HepG2 (cell line): ENCODE data around the gene ANKRD6. TPM values are rescaled to one million over a fixed set of nuclear protein-coding genes. Genes with fewer than 3 reads are reported as not detected.

Experiments used
- ATAC-seq: fragments of 200-7000 bp; cut with Tn5 transposase; 3 replicates; pipeline ENCODE4 v1.9.1; 2020; ENCODE audit warnings: mild to moderate bottlenecking, moderate library complexity
- BruUV-seq: library from RNA; stranded (reverse); fragments of 400-500 nt; replicated peaks from 2 replicates; lab custom pipeline; 2021; lab: Mats Ljungman, UMichigan
- CTCF ChIA-PET: fragments of 300-600 bp; formaldehyde crosslinking; extraction: SDS; loops from one replicate; lab custom pipeline; 2021; ENCODE audit warnings: low total read pairs, inconsistent platforms, low intra/inter-chr PET ratio; lab: Yijun Ruan, JAX
- POLR2A ChIA-PET: fragments of 350-600 bp; sonication (Branson Sonifier 250); formaldehyde crosslinking; loops from one replicate; lab custom pipeline; 2020; ENCODE audit warnings: antibody characterized with exemption, inconsistent platforms; lab: Yijun Ruan, JAX
- DNase-seq: peaks from one replicate; pipeline ENCODE4 v3.0.0-alpha.2; 2015; ENCODE audit warnings: low spot score
- FAIRE-seq: peaks from 3 replicates; lab custom pipeline; 2011; peaks lifted over from hg19 to GRCh38; lab: Jason Lieb, UNC
- H2AFZ ChIP-seq: one replicate; pipeline ENCODE4 v1.6.1; 2011; ENCODE audit warnings: low read length, inconsistent platforms
- H3K27ac ChIP-seq: fragments of 300-600 bp; 3 replicates; pipeline ENCODE4 v1.8.0; 2011; ENCODE audit warnings: mixed run types, mild to moderate bottlenecking, mixed read lengths, low read length, inconsistent platforms; ENCODE audit not compliant: insufficient read depth; ENCODE audit errors: extremely low read length
- H3K27me3 ChIP-seq, 2 experiments: fragments of 200-600 bp in 1 of 2; 2 replicates in 1 of 2; 3 replicates in 1 of 2; pipeline versions ENCODE4 v1.6.0 to v1.8.0; 2011; ENCODE audit warnings: low read length in 2 of 2, mild to moderate bottlenecking in 2 of 2, moderate library complexity in 2 of 2, inconsistent platforms in 1 of 2; ENCODE audit not compliant: insufficient read depth in 2 of 2, control insufficient read depth in 1 of 2
- H3K36me3 ChIP-seq, 2 experiments: fragments of 200-600 bp in 1 of 2; replicated peaks in 1 of 2; 2 replicates in 1 of 2; 3 replicates in 1 of 2; pipeline versions ENCODE4 v1.5.1 to v1.8.0; 2011; ENCODE audit warnings: low read length in 2 of 2, inconsistent platforms in 1 of 2; ENCODE audit not compliant: insufficient read depth in 2 of 2, control insufficient read depth in 1 of 2
- H3K4me1 ChIP-seq: 2 replicates; pipeline ENCODE4 v1.5.1; 2012; ENCODE audit warnings: low read length, inconsistent platforms; ENCODE audit not compliant: insufficient read depth
- H3K4me2 ChIP-seq: 2 replicates; pipeline ENCODE4 v1.6.0; 2011; ENCODE audit warnings: low read depth, low read length, inconsistent platforms
- H3K4me3 ChIP-seq, 3 experiments: fragments of 200-600 bp in 1 of 3; sonication (generic), shearing (Covaris generic) in 1 of 3; replicated peaks in 1 of 3; 2 replicates each; pipeline ENCODE4 v1.5.1; 2011 to 2016; ENCODE audit warnings: low read length in 3 of 3, inconsistent platforms in 2 of 3, low read depth in 2 of 3, mild to moderate bottlenecking in 2 of 3, control low read depth in 1 of 3, mixed read lengths in 1 of 3; ENCODE audit not compliant: insufficient read depth in 1 of 3
- H3K79me2 ChIP-seq: one replicate; pipeline ENCODE4 v1.6.1; 2011; ENCODE audit warnings: low read length, inconsistent platforms; ENCODE audit not compliant: insufficient read depth
- H3K9ac ChIP-seq: 2 replicates; pipeline ENCODE4 v1.6.0; 2011; ENCODE audit warnings: mild to moderate bottlenecking, low read depth, low read length, inconsistent platforms; ENCODE audit not compliant: insufficient read depth
- H3K9me3 ChIP-seq: 2 replicates; pipeline ENCODE4 v1.5.1; 2012; ENCODE audit warnings: mild to moderate bottlenecking, low read length
- H4K20me1 ChIP-seq: 2 replicates; pipeline ENCODE4 v1.6.0; 2011; ENCODE audit warnings: inconsistent platforms, mild to moderate bottlenecking, low read length, moderate library complexity; ENCODE audit not compliant: insufficient read depth
- CENPBD1 ChIP-seq: sonication (generic); formaldehyde crosslinking; IDR thresholded peaks from 2 replicates; pipeline ENCODE4 v1.8.0; 2022; ENCODE audit warnings: missing genetic modification reagents, low read depth, mild to moderate bottlenecking, borderline replicate concordance
- ZNF256 ChIP-seq: sonication (generic); formaldehyde crosslinking; conservative IDR thresholded peaks from 2 replicates; pipeline ENCODE4 v1.4.0; 2020; ENCODE audit warnings: missing genetic modification reagents
- ZNF775 ChIP-seq: sonication (generic); formaldehyde crosslinking; IDR thresholded peaks from 2 replicates; pipeline ENCODE4 v1.4.0; 2020; ENCODE audit warnings: missing genetic modification reagents, mild to moderate bottlenecking, moderate library complexity, borderline replicate concordance
- WGBS: methylation state at CpG from one replicate; pipeline ENCODE4 v1.1.6; 2017; ENCODE audit warnings: low lambda C conversion rate; 5-methylcytosine and 5-hydroxymethylcytosine counted together
- in situ Hi-C: cut with HindIII; loops from 2 replicates; pipeline ENCODE4 v1.10.0; 2017; ENCODE audit warnings: low pct_unique_long_range_greater_than_20kb; ENCODE audit not compliant: extremely low pct_ligation_motif_present
- intact Hi-C: fragments of 100-400 bp; cut with micrococcal nuclease; formaldehyde crosslinking; loops from one replicate; pipeline ENCODE4 v1.10.0; 2022; ENCODE audit not compliant: unreplicated experiment
- polyA plus RNA-seq, 8 experiments: library from polyadenylated mRNA; depleted of rRNA in 3 of 8; stranded (reverse) in 7 of 8; unstranded in 1 of 8; fragments of >200 nt; fragmentation: Illumina TruSeq in 4 of 8; extraction: Trizol in 4 of 8; gene quantifications; 2 replicates each; pipeline versions ENCODE4 v1.2.1 to v1.2.3, GENCODE V29; 2011 to 2016; ENCODE audit warnings: low read depth in 4 of 8, missing spikeins in 1 of 8, mixed read lengths in 1 of 8; ENCODE audit not compliant: insufficient read depth in 1 of 8
- small RNA-seq, 3 experiments: library from RNA; depleted of rRNA; stranded (forward); fragments of <200 nt; gene quantifications; one replicate each; pipeline ENCODE3, GENCODE V24; 2012; ENCODE audit warnings: low read depth in 2 of 3, low replicate concordance in 1 of 3; ENCODE audit not compliant: insufficient read length in 3 of 3, insufficient read depth in 2 of 3
- total RNA-seq, 5 experiments: library from RNA; depleted of rRNA; stranded (reverse); fragments of >200 nt; fragmentation: Illumina TruSeq; extraction: Trizol; gene quantifications; 2 replicates each; pipeline ENCODE4 v1.2.3, GENCODE V29; 2016; ENCODE audit warnings: low read depth in 1 of 5
- TF ChIP-seq, protein P1 (sequence below): sonication (generic); formaldehyde crosslinking; IDR thresholded peaks from 2 replicates; pipeline ENCODE4 v1.5.1; 2020; ENCODE audit warnings: mild to moderate bottlenecking, missing genetic modification reagents, moderate library complexity

ANKRD6 gene
- total and polyA plus RNA-seq, 2 of the 13 experiments (the other 11 are each of a cell fraction or from before 2014, with no cell fraction given) = 0.18 to 0.36 TPM

GRCh38 chr6:89681983-89682564 is 249.1 kb downstream of the ANKRD6 start (continued):
- TF ChIP-seq, protein P1, sequence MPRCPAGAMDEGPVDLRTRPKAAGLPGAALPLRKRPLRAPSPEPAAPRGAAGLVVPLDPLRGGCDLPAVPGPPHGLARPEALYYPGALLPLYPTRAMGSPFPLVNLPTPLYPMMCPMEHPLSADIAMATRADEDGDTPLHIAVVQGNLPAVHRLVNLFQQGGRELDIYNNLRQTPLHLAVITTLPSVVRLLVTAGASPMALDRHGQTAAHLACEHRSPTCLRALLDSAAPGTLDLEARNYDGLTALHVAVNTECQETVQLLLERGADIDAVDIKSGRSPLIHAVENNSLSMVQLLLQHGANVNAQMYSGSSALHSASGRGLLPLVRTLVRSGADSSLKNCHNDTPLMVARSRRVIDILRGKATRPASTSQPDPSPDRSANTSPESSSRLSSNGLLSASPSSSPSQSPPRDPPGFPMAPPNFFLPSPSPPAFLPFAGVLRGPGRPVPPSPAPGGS = no peak

- no TSS peak for BruUV-seq
- FAIRE-seq (no peak), ATAC-seq (no peak), DNase-seq (no peak)
- TF ChIP-seq ZNF775 (CRISPR knock-in tag) (no peak), CENPBD1 (no peak), ZNF256 (no peak)
- WGBS = 100% methylated on average over 1 of the region's 1 CpG
- H3K79me2 ChIP-seq = no peaks in the 10 kb centered on the region
- in situ Hi-C loops = no loop called here
- no peaks in the 10 kb centered on the region for H3K27me3 ChIP-seq
- intact Hi-C loops = no loop called here
- H3K4me3 ChIP-seq = no peak overlapping the region
- H4K20me1 ChIP-seq = no peaks in the 10 kb centered on the region
- ChIA-PET CTCF (no interaction called here), POLR2A (no interaction called here)
- no peak overlapping the region for H2AFZ ChIP-seq
- H3K4me1 ChIP-seq = no peaks in the 10 kb centered on the region
- no peaks in the 10 kb centered on the region for H3K9me3 ChIP-seq
- H3K4me2 ChIP-seq = no peak overlapping the region
- peaks cover 46 to 85% of the 10 kb centered on the region in 2 experiments for H3K36me3 ChIP-seq
- no peak overlapping the region for H3K27ac ChIP-seq
- H3K9ac ChIP-seq = no peak overlapping the region
These were observed 250.0 kb downstream of the ANKRD6 start for GRCh38 chr6:89682991-89683390.

Small RNA genes within 50 kb of the gene (small RNA-seq; reads per million reads assigned to genes)
- 0 reads per million in 3 experiments for gene RN7SL11P

Other genes starting within 250 kb of the ANKRD6 start
- not detected in 2 replicates for gene GABRR1, start 215.8 kb upstream of the ANKRD6 start, total RNA-seq (2016; rRNA removed; fragmentation: Illumina TruSeq; extraction: Trizol)
- not detected in 2 replicates for gene GABRR1, start 215.8 kb upstream of the ANKRD6 start, polyA plus RNA-seq (2011; rRNA removed)
- not detected in 2 replicates for gene GABRR2, start 117.9 kb upstream of the ANKRD6 start, total RNA-seq (2016; rRNA removed; fragmentation: Illumina TruSeq; extraction: Trizol)
- 0.13 and 0.24 TPM in 2 replicates for gene GABRR2, start 117.9 kb upstream of the ANKRD6 start, polyA plus RNA-seq (2011; rRNA removed)
- 19.3 and 29.5 TPM in 2 replicates for gene UBE2J1, start 80.4 kb upstream of the ANKRD6 start, total RNA-seq (2016; rRNA removed; fragmentation: Illumina TruSeq; extraction: Trizol)
- 18.6 and 24.6 TPM in 2 replicates for gene UBE2J1, start 80.4 kb upstream of the ANKRD6 start, polyA plus RNA-seq (2011; rRNA removed)
- 0.35 and 0.39 TPM in 2 replicates for gene RRAGD, start 20.9 kb upstream of the ANKRD6 start, total RNA-seq (2016; rRNA removed; fragmentation: Illumina TruSeq; extraction: Trizol)
- gene RRAGD, start 20.9 kb upstream of the ANKRD6 start, polyA plus RNA-seq (2011; rRNA removed) = 0.53 and 0.57 TPM in 2 replicates
- gene LYRM2, start 205.6 kb downstream of the ANKRD6 start, total RNA-seq (2016; rRNA removed; fragmentation: Illumina TruSeq; extraction: Trizol) = 32.6 and 49.5 TPM in 2 replicates
- gene LYRM2, start 205.6 kb downstream of the ANKRD6 start, polyA plus RNA-seq (2011; rRNA removed) = 13.8 and 17.8 TPM in 2 replicates